ENCODE measurements around the gene PLCB4.

DNA sequence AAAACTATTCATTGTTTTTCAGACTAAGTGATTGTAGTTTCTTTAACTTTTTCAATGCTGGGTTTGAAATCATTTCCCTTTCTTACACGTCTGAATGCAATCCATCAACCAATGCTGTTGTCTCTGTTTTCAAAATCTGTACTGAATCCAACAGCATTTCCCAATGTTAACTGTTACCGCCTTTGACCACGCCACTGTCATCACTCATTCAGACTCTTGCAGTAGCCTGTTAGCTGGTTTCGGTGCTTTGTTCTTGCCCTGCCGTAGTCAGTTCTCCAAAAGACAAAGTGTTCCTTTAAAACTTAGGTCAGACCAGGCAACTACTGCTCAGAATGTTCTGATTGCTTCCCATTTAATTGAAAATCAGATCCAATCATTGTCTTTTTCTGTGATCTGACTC is 131.3 kb downstream of the PLCB4 start:
- TF ChIP-seq, protein P1, sequence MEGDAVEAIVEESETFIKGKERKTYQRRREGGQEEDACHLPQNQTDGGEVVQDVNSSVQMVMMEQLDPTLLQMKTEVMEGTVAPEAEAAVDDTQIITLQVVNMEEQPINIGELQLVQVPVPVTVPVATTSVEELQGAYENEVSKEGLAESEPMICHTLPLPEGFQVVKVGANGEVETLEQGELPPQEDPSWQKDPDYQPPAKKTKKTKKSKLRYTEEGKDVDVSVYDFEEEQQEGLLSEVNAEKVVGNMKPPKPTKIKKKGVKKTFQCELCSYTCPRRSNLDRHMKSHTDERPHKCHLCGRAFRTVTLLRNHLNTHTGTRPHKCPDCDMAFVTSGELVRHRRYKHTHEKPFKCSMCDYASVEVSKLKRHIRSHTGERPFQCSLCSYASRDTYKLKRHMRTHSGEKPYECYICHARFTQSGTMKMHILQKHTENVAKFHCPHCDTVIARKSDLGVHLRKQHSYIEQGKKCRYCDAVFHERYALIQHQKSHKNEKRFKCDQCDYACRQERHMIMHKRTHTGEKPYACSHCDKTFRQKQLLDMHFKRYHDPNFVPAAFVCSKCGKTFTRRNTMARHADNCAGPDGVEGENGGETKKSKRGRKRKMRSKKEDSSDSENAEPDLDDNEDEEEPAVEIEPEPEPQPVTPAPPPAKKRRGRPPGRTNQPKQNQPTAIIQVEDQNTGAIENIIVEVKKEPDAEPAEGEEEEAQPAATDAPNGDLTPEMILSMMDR (conservative IDR thresholded peaks at IDR 0.05 in 1 of 2, IDR thresholded peaks at IDR 0.05 in 1 of 2; ENCODE audit: extremely low read depth in 1 of 2, insufficient read depth in 1 of 2, low read depth in 1 of 2, low read length in 2 of 2) = no peak
- TF ChIP-seq EZH2 (IDR thresholded peaks at IDR 0.05; ENCODE audit: borderline replicate concordance, low read length) = no peak
